GM11168 (cell line): ENCODE data around the gene WFIKKN1.

Experiments used
- in situ Hi-C: fragments of 300-500 bp; cut with MboI; formaldehyde crosslinking; loops from one replicate; pipeline ENCODE4 v1.12.0; 2022; ENCODE audit warnings: low sequenced_read_pairs; ENCODE audit not compliant: unreplicated experiment

Gene WFIKKN1

GRCh38 chr16:649631-650030, 18.8 kb downstream of the WFIKKN1 start:
- in situ Hi-C loops: no loop called here

GRCh38 chr16:651844-652243, 21.1 kb downstream of the WFIKKN1 start:
- in situ Hi-C loops: no loop called here

- in situ Hi-C loops: no loop called here
Measured at GRCh38 chr16:652454-653305, 21.9 kb downstream of the WFIKKN1 start.

- in situ Hi-C loops: no loop called here
Measured at GRCh38 chr16:654034-654433, 23.2 kb downstream of the WFIKKN1 start.

- in situ Hi-C loops: no loop called here
Measured at GRCh38 chr16:657487-657886, 26.7 kb downstream of the WFIKKN1 start.

- in situ Hi-C loops: no loop called here
Measured at GRCh38 chr16:658679-659571, 28.1 kb downstream of the WFIKKN1 start.

- in situ Hi-C loops: no loop called here
Measured at GRCh38 chr16:659618-660017, 28.8 kb downstream of the WFIKKN1 start.

- in situ Hi-C loops: no loop called here
Measured at GRCh38 chr16:660132-660458, 29.3 kb downstream of the WFIKKN1 start.

GRCh38 chr16:660459-661183, 29.8 kb downstream of the WFIKKN1 start:
- in situ Hi-C loops: no loop called here

GRCh38 chr16:661184-661821, 30.5 kb downstream of the WFIKKN1 start:
- in situ Hi-C loops: no loop called here

- in situ Hi-C loops: no loop called here
Measured at GRCh38 chr16:662095-662494, 31.3 kb downstream of the WFIKKN1 start.

- in situ Hi-C loops: no loop called here
Measured at GRCh38 chr16:662597-662996, 31.8 kb downstream of the WFIKKN1 start.

GRCh38 chr16:666572-666971, 35.8 kb downstream of the WFIKKN1 start:
- in situ Hi-C loops: no loop called here

- in situ Hi-C loops: no loop called here
Measured at GRCh38 chr16:667113-667779, 36.5 kb downstream of the WFIKKN1 start.

- in situ Hi-C loops: no loop called here
Measured at GRCh38 chr16:667780-668518, 37.2 kb downstream of the WFIKKN1 start, which contains the start of gene RHOT2. TSS of gene RHOT2 (plus strand) at chr16:668132. CDS start at chr16:668200, 68 bp downstream.

GRCh38 chr16:668519-669171, 37.9 kb downstream of the WFIKKN1 start:
- in situ Hi-C loops: no loop called here

- in situ Hi-C loops: no loop called here
Measured at GRCh38 chr16:669666-670065, 38.9 kb downstream of the WFIKKN1 start.
